CD14-positive monocyte (primary cell): ENCODE results near the gene PNMA8B. TPM values are rescaled to one million over a fixed set of nuclear protein-coding genes. Genes with fewer than 3 reads are reported as not detected.

ENCODE experiments used
- DNase-seq, 3 donors: peaks; one replicate each; pipeline ENCODE4 v3.0.0-alpha.2; 2011 to 2022
- H2AFZ ChIP-seq: 2 replicates; pipeline ENCODE4 v1.6.0; 2012; ENCODE audit warnings: mild to moderate bottlenecking, low read depth, low read length, inconsistent platforms; ENCODE audit not compliant: insufficient read depth, poor library complexity, severe bottlenecking
- H3K27ac ChIP-seq, 2 donors: 1 replicate in 1 of 2; 2 replicates in 1 of 2; pipeline ENCODE4 v1.5.1; 2012 to 2013; ENCODE audit warnings: low read length in 2 of 2, control low read depth in 1 of 2, inconsistent platforms in 1 of 2, low read depth in 1 of 2, mild to moderate bottlenecking in 1 of 2
- H3K27me3 ChIP-seq, 2 donors: one replicate each; pipeline versions ENCODE4 v1.6.0 to v1.6.1; 2011 to 2013; ENCODE audit warnings: low read length in 2 of 2; ENCODE audit not compliant: control insufficient read depth in 2 of 2, insufficient read depth in 2 of 2
- H3K36me3 ChIP-seq, 2 donors: replicated peaks in 1 of 2; 1 replicate in 1 of 2; 2 replicates in 1 of 2; pipeline versions ENCODE4 v1.5.1 to v1.6.1; 2012 to 2013; ENCODE audit warnings: low read length in 2 of 2, control low read depth in 1 of 2, inconsistent platforms in 1 of 2, mild to moderate bottlenecking in 1 of 2; ENCODE audit not compliant: insufficient read depth in 2 of 2, control insufficient read depth in 1 of 2
- H3K4me1 ChIP-seq, 2 donors: 1 replicate in 1 of 2; 2 replicates in 1 of 2; pipeline versions ENCODE4 v1.5.1 to v1.6.1; 2012 to 2013; ENCODE audit warnings: low read length in 2 of 2, control low read depth in 1 of 2, inconsistent platforms in 1 of 2, mild to moderate bottlenecking in 1 of 2, moderate library complexity in 1 of 2; ENCODE audit not compliant: insufficient read depth in 2 of 2, control insufficient read depth in 1 of 2
- H3K4me2 ChIP-seq: replicated peaks from 2 replicates; pipeline ENCODE3; 2012; ENCODE audit warnings: low read length, moderate library complexity, mild to moderate bottlenecking; ENCODE audit not compliant: poor library complexity, severe bottlenecking; ENCODE audit errors: extremely low read depth
- H3K4me3 ChIP-seq, 3 experiments: fragments of 200-600 bp in 1 of 3; sonication (generic) in 1 of 3; replicated peaks in 1 of 3; 1 replicate in 2 of 3; 2 replicates in 1 of 3; pipeline ENCODE4 v1.5.1; 2011 to 2013; ENCODE audit warnings: low read length in 3 of 3, mild to moderate bottlenecking in 3 of 3, control low read depth in 2 of 3, low read depth in 2 of 3, inconsistent platforms in 1 of 3, moderate library complexity in 1 of 3
- H3K79me2 ChIP-seq: 2 replicates; pipeline ENCODE4 v1.6.0; 2012; ENCODE audit warnings: mild to moderate bottlenecking, control low read depth, inconsistent platforms, low read length, moderate library complexity; ENCODE audit not compliant: insufficient read depth
- H3K9ac ChIP-seq: 2 replicates; pipeline ENCODE4 v1.6.0; 2017; ENCODE audit warnings: low read length, mild to moderate bottlenecking; ENCODE audit not compliant: insufficient read depth, poor library complexity, severe bottlenecking
- H3K9me3 ChIP-seq, 2 donors: replicated peaks in 1 of 2; 1 replicate in 1 of 2; 2 replicates in 1 of 2; pipeline versions ENCODE4 v1.5.1 to v1.6.1; 2012 to 2013; ENCODE audit warnings: low read length in 2 of 2, control low read depth in 1 of 2; ENCODE audit not compliant: control insufficient read depth in 1 of 2, insufficient read depth in 1 of 2
- H4K20me1 ChIP-seq: 2 replicates; pipeline ENCODE4 v1.6.0; 2012; ENCODE audit warnings: mild to moderate bottlenecking, low read length, control low read depth, moderate library complexity; ENCODE audit not compliant: insufficient read depth
- H3K27ac Mint-ChIP-seq, 7 donors: one replicate each; pipeline ENCODE4 v1.8.0; 2020; ENCODE audit warnings: mild to moderate bottlenecking in 7 of 7, mixed read lengths in 7 of 7, moderate library complexity in 6 of 7, inconsistent platforms in 2 of 7
- H3K27me3 Mint-ChIP-seq, 3 donors: one replicate each; pipeline ENCODE4 v1.8.0; 2021 to 2022; ENCODE audit warnings: low read depth in 3 of 3, mild to moderate bottlenecking in 3 of 3, mixed read lengths in 3 of 3, moderate library complexity in 3 of 3, inconsistent platforms in 1 of 3
- H3K36me3 Mint-ChIP-seq, 2 donors: one replicate each; pipeline ENCODE4 v1.8.0; 2020; ENCODE audit warnings: mixed read lengths in 2 of 2, inconsistent platforms in 1 of 2, mild to moderate bottlenecking in 1 of 2
- H3K4me1 Mint-ChIP-seq: one replicate; pipeline ENCODE4 v1.8.0; 2020; ENCODE audit warnings: mild to moderate bottlenecking, mixed read lengths
- H3K4me3 Mint-ChIP-seq, 2 donors: one replicate each; pipeline ENCODE4 v1.8.0; 2020; ENCODE audit warnings: mild to moderate bottlenecking in 2 of 2, mixed read lengths in 2 of 2, moderate library complexity in 1 of 2
- H3K9me3 Mint-ChIP-seq, 7 donors: one replicate each; pipeline ENCODE4 v1.8.0; 2020 to 2022; ENCODE audit warnings: mixed read lengths in 7 of 7, mild to moderate bottlenecking in 6 of 7, moderate library complexity in 6 of 7, inconsistent platforms in 2 of 7
- CTCF ChIP-seq: fragments of 200-600 bp; IDR thresholded peaks from one replicate; pipeline ENCODE4 v1.8.0; 2022; ENCODE audit warnings: antibody characterized with exemption, mild to moderate bottlenecking
- WGBS: methylation state at CpG from one replicate; pipeline ENCODE4 v1.1.5; 2013; ENCODE audit warnings: missing lambda C conversion rate; ENCODE audit not compliant: insufficient coverage; 5-methylcytosine and 5-hydroxymethylcytosine counted together
- intact Hi-C, 2 donors: fragments of 100-400 bp; cut with micrococcal nuclease; formaldehyde crosslinking; loops; one replicate each; pipeline versions ENCODE4 v1.15.0 to v1.15.1; 2023
- polyA plus RNA-seq, 3 donors: library from polyadenylated mRNA; depleted of rRNA in 1 of 3; unstranded in 2 of 3; stranded (reverse) in 1 of 3; fragments of 300-500 nt in 2 of 3; fragments of >200 nt in 1 of 3; fragmentation: Illumina TruSeq in 2 of 3; gene quantifications; 1 replicate in 2 of 3; 2 replicates in 1 of 3; pipeline ENCODE4 v1.2.3, GENCODE V29; 2012 to 2021

Gene PNMA8B
- polyA plus RNA-seq, 3 donors = 0.07 to 0.16 TPM; not detected in 1

GRCh38 chr19:46453661-46454060 lies 42.0 kb downstream of the PNMA8B start:
- no peaks in the 10 kb centered on the region for H3K4me1 Mint-ChIP-seq
- no peak for TF ChIP-seq CTCF

GRCh38 chr19:46452186-46452585 lies 43.5 kb downstream of the PNMA8B start:
- H3K4me1 Mint-ChIP-seq = no peaks in the 10 kb centered on the region
- H2AFZ ChIP-seq = no peak overlapping the region
- TF ChIP-seq CTCF = no peak
- H3K4me1 ChIP-seq = no peaks in the 10 kb centered on the region
- H4K20me1 ChIP-seq = no peaks in the 10 kb centered on the region
- peaks cover 15 to 43% (median 24%) of the 10 kb centered on the region in 3 donors for H3K27me3 Mint-ChIP-seq
- 52% methylated on average over 3 of the region's 4 CpGs for WGBS
- no peaks in the 10 kb centered on the region for H3K36me3 ChIP-seq
- peaks cover 0 to 3% of the 10 kb centered on the region in 2 donors for H3K9me3 ChIP-seq
- H3K4me2 ChIP-seq = no peak overlapping the region
- H3K36me3 Mint-ChIP-seq = no peaks in the 10 kb centered on the region
- no peak for DNase-seq
- H3K27ac ChIP-seq = no peak overlapping the region
- peaks cover 0 to 12% (median 8%) of the 10 kb centered on the region in 7 donors for H3K9me3 Mint-ChIP-seq
- H3K79me2 ChIP-seq = no peaks in the 10 kb centered on the region
- peaks cover 0 to 7% of the 10 kb centered on the region in 2 donors for H3K27me3 ChIP-seq
- H3K4me3 ChIP-seq = no peak overlapping the region
- no peak overlapping the region for H3K4me3 Mint-ChIP-seq
- no peak overlapping the region for H3K27ac Mint-ChIP-seq
- H3K9ac ChIP-seq = no peak overlapping the region
- intact Hi-C loops = no loop called here

More at GRCh38 chr19:46453661-46454060, 42.0 kb downstream of the PNMA8B start:
- H3K27me3 Mint-ChIP-seq = peaks cover 12 to 34% (median 18%) of the 10 kb centered on the region in 3 donors
- H3K4me3 Mint-ChIP-seq = no peak overlapping the region
- Histone ChIP-seq H3K27me3 (peaks cover 0 to 7% of the 10 kb centered on the region in 2 donors), H3K4me3 (no peak overlapping the region), H3K36me3 (no peaks in the 10 kb centered on the region), H2AFZ (no peak overlapping the region), H3K79me2 (no peaks in the 10 kb centered on the region), H3K9ac (no peak overlapping the region), H3K4me2 (no peak overlapping the region), H3K27ac (no peak overlapping the region), H3K4me1 (no peaks in the 10 kb centered on the region), H3K9me3 (peaks cover 0 to 3% of the 10 kb centered on the region in 2 donors), H4K20me1 (no peaks in the 10 kb centered on the region)
- intact Hi-C loops = no loop called here
- peaks cover 0 to 12% (median 8%) of the 10 kb centered on the region in 7 donors for H3K9me3 Mint-ChIP-seq
- no peak for DNase-seq
- no peaks in the 10 kb centered on the region for H3K36me3 Mint-ChIP-seq
- no peak overlapping the region for H3K27ac Mint-ChIP-seq
- 92% methylated on average over 2 of the region's 6 CpGs for WGBS
